GM12865 (cell line): ENCODE data around the gene AGXT.

ENCODE experiments used
- DNase-seq: peaks from one replicate; pipeline ENCODE4 v3.0.0; 2010; ENCODE audit warnings: low read depth
- H3K4me3 ChIP-seq: 2 replicates; pipeline ENCODE4 v1.5.1; 2011; ENCODE audit warnings: mild to moderate bottlenecking, low read depth, low read length, control low read depth
- TF ChIP-seq, protein P1 (sequence below): IDR thresholded peaks from 2 replicates; pipeline ENCODE4 v1.5.1; 2011; ENCODE audit warnings: low read length, control low read depth, low read depth, inconsistent platforms; ENCODE audit not compliant: insufficient read depth; ENCODE audit errors: missing control alignments

AGXT gene

DNA sequence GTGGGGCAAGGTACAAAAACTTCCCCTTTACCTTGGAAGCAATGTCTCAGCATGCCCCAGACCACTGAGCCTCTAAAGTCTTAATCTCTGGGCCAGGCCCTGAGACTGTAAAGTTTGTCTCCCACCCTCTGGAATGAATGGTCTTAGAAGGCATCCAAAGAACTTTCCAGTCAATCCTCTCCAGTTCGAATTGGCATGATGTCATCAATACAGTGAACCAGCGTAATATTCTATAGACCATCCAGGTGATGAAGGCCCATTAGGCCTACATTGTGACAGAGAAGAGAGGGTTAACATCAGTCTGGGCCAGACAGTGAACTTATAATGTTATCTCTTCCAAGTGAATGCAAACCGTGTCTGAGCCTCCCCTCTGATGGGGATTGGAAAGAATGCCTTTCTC is 16.1 kb downstream of the AGXT start:
- H3K4me3 ChIP-seq, result no peak overlapping the region
- TF ChIP-seq, protein P1, sequence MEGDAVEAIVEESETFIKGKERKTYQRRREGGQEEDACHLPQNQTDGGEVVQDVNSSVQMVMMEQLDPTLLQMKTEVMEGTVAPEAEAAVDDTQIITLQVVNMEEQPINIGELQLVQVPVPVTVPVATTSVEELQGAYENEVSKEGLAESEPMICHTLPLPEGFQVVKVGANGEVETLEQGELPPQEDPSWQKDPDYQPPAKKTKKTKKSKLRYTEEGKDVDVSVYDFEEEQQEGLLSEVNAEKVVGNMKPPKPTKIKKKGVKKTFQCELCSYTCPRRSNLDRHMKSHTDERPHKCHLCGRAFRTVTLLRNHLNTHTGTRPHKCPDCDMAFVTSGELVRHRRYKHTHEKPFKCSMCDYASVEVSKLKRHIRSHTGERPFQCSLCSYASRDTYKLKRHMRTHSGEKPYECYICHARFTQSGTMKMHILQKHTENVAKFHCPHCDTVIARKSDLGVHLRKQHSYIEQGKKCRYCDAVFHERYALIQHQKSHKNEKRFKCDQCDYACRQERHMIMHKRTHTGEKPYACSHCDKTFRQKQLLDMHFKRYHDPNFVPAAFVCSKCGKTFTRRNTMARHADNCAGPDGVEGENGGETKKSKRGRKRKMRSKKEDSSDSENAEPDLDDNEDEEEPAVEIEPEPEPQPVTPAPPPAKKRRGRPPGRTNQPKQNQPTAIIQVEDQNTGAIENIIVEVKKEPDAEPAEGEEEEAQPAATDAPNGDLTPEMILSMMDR, result no peak
- no peak for DNase-seq

DNA sequence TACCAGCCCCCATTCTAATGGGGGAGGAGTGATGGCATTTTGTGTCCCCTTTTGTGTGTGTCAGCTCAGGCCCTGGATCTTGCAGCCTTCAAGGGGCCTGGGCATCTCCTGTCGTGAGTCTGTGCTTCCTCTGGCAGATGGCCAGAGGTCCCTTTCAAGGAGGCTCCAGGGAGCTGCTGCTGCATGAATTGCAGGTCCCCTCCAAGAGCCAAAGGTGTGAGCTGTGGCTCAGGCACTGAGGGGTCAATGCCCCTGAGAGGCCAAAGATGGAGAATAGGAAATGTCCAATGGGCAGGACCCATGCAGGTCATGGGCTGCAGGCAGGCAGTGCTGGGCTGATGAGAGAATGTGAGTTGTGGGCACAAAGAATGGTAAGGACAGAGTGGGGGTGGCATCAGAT is 16.9 kb downstream of the AGXT start:
- H3K4me3 ChIP-seq, result no peak overlapping the region
- no peak for DNase-seq
- TF ChIP-seq, protein P1, result no peak

DNA sequence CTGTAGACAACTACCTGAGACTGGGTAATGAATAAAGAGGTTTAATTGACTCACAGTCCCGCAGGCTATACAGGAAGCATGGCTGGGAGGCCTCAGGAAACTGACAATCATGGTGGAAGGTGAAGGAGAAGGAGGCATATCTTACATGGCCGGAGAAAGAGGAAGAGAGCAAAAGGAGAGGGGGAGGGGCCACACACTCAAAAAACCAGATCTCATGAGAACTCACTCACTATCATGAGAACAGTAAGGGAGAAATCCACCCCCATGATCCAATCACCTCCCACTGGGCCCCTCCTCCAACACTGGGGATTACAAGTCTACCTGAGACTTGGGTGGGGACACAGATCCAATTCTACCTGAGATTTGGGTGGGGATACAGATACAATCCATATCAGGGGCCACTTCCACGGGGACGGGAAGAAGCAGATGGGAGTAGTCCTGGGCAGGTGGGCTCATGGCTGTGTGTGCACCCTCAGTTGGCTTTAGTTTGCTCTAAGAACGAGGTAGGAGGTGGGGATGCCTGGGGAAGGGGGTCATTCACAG is 17.5 kb downstream of the AGXT start:
- DNase-seq, result no peak
- TF ChIP-seq, protein P1, result no peak

DNA sequence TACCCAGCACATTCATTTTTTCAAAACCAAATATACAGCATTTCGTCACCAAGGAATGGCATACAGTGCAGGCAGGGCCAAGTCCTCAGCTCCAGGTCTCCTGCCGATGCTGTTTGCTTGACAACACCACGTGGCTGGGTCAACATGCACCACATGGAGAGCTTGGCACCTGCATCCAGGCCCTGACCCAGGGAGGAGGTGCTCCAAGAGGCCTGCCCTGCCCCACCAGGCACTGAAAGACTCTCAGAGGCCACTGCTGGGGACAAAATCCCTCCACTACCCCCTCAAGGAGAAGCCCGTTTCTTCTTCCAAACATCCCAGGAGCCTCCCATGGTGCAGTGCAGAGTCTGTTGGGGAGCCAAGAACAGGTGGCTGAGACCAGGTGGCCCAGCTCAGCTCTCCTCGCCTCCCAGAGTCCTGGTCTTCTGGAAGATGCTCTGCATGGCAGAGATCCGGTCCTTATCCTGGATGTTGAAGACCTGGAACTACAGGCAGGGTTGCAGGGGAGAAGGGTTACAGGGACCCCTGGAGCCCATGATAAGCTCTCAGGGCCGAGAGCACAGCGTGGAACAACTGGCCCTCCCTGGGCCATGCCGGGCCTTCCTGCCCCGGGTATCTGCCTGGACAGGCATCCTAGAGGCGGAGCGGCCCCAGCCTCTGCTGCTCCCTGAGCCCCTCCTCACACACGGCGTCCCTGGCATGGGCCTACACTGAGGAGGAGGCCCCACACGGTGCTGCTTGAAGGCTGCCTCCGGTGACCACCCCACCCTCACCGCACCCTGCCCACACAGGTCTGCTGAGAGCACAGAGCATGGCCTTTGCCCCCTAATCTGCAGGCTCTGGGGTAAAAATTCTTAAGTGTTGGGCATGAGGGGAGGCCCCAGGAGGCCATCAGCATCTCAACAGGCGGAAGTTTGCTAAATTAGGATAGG is 18.3 kb downstream of the AGXT start:
- TF ChIP-seq, protein P1, result no peak
- no peak for DNase-seq
- H3K4me3 ChIP-seq, result no peak overlapping the region

More for the DNA sequence above, 17.5 kb downstream of the AGXT start:
- no peak overlapping the region for H3K4me3 ChIP-seq

DNA sequence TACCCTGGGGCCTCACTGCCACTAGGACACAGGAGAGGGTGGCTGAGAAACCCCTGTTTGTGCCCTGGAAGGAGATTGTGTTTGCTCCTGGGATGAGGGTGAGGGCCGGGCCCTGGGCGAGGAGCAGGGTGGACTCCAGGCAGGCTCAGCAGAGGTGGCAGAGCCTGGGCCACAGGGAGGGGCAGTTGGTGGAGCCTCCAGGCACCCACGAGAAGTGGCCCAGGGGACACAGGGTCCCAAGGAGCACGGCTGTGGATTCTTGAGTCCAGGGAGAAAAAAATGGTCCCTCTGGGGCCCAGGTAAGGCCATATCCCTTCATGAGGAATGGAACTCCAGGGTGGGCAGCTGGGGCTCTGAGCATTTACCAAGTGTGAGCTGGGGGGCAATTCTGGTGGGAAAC is 19.0 kb downstream of the AGXT start:
- H3K4me3 ChIP-seq, result no peak overlapping the region
- TF ChIP-seq, protein P1, result no peak
- DNase-seq, result no peak

DNA sequence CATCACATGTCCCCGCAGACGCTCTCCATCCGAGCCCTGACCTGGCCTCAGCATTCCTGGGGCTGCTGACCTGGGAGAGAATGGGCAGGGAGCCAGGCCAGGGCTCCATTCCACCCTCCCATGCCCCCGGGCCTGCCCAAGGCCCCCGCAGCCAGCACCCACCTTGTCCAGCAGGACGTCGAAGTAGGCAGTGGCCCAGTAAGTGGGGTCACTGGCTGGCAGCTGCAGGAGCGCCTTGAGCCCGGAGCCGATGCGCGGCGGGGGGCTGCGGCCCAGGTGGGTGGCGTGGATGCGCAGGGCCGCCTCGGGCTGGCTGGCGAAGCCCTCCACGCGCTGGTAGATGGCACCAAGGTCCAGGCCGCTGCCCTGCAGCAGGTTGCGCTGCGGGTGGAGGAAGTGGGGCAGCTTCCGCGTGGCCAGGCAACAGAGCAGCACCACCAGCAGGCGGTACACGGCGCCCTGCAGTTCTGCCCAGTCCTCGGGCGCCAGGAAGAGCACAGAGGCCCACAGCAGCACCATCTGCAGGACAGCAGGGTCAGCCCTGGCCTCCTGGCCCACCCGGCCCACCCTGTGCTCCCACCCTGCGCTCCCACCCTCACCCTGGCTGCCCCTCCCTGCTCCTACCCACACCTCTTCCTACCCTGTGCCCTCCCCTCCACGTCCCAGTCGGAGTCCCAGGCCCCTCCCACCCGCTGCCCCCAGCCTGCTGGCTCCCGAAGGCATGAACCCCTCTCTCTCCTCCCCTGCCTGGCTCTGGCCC is 19.7 kb downstream of the AGXT start:
- DNase-seq, result no peak
- TF ChIP-seq, protein P1, result no peak
- no peak overlapping the region for H3K4me3 ChIP-seq
